ENCODE results near the gene KIAA1614.

GRCh38 chr1:180946541-180947498, 34.1 kb downstream of the KIAA1614 start:
- no peak for TF ChIP-seq CTCF (IDR thresholded peaks at IDR 0.05; ENCODE audit: low read length)
- TF ChIP-seq EZH2 (optimal IDR thresholded peaks at IDR 0.05; ENCODE audit: low read depth, low read length) = no peak

Measured in MM.1S (cell line).